Transverse colon (tissue), 3 donors: ENCODE data around the gene SPOCK2.

Experiments used
- CTCF ChIP-seq, 5 experiments: fragments of 200-600 bp in 3 of 5; fragments of 450-650 bp in 2 of 5; sonication (generic) in 3 of 5; IDR thresholded peaks; 1 replicate in 2 of 5; 2 replicates in 3 of 5; pipeline ENCODE4 v1.5.1; 2016 to 2017; ENCODE audit warnings: antibody characterized with exemption in 5 of 5, inconsistent platforms in 3 of 5, mild to moderate bottlenecking in 2 of 5, moderate library complexity in 1 of 5
- EP300 ChIP-seq: sonication (generic); formaldehyde crosslinking; IDR thresholded peaks from one replicate; pipeline ENCODE4 v1.6.1; 2017; ENCODE audit warnings: antibody characterized with exemption, low read depth

DNA sequence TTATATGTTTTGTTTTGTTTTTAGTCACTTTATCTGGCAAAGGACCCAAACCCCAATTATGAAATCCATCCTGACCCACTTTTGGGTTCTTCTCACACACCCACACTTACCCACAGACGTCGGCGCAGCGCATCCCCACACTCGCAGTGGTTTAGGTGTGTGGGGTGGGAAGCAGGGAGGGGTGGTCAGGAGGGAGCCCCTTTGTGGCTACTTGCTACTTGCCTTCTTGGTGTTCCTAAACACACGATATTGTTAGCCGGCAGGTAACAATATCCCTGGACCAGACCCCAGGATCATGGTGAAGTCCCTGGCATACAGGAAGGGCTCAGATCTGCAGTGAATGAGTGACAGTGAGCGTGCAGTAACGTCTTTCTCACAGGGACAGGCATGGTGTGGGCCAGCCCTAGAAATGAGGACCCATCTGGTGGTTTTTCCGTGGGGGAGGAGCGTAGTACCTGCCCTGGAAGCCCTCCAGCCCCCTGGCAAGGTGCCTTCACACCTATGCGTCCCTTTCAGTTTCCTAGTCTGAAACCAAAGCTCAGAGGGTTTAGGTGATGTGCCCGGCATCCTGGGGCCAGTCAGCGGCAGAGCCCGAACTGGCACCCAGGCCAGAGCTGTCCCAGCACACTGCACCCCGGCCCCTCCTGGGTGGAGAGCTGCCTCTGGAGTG lies 4.4 kb downstream of the SPOCK2 start:
- TF ChIP-seq CTCF (IDR thresholded peaks at IDR 0.05) = no peak
- no peak for TF ChIP-seq EP300
